MCF 10A (cell line): Measurements from ENCODE around the gene SRRM3. TPM values are rescaled to one million over a fixed set of nuclear protein-coding genes. Genes with fewer than 3 reads are reported as not detected.

ENCODE experiments used
- BruUV-seq: library from RNA; stranded (reverse); fragments of 400-500 nt; replicated peaks from 2 replicates; lab custom pipeline; 2021; lab: Mats Ljungman, UMichigan
- CTCF ChIA-PET: fragments of 300-600 bp; sonication (Branson Sonifier 250); formaldehyde crosslinking; extraction: SDS; loops from one replicate; lab custom pipeline; 2021; ENCODE audit warnings: antibody characterized with exemption, inconsistent platforms; lab: Yijun Ruan, JAX
- POLR2A ChIA-PET: fragments of 300-600, 350-650 bp; sonication (Branson Sonifier 250); formaldehyde crosslinking; extraction: SDS; loops from one replicate; lab custom pipeline; 2020; ENCODE audit warnings: antibody characterized with exemption, inconsistent platforms; lab: Yijun Ruan, JAX
- DNase-seq: peaks from one replicate; pipeline ENCODE4 v3.0.0-alpha.2; 2018; ENCODE audit not compliant: unreplicated experiment
- H3K27ac Mint-ChIP-seq: one replicate; pipeline ENCODE4 v1.8.0; 2022; ENCODE audit warnings: mild to moderate bottlenecking, low read depth, mixed read lengths; ENCODE audit not compliant: unreplicated experiment
- H3K27me3 Mint-ChIP-seq: one replicate; pipeline ENCODE4 v1.8.0; 2022; ENCODE audit warnings: mixed read lengths; ENCODE audit not compliant: insufficient read depth, unreplicated experiment
- H3K36me3 Mint-ChIP-seq: one replicate; pipeline ENCODE4 v1.8.0; 2022; ENCODE audit warnings: mild to moderate bottlenecking, moderate library complexity, mixed read lengths; ENCODE audit not compliant: insufficient read depth, unreplicated experiment
- H3K4me1 Mint-ChIP-seq: one replicate; pipeline ENCODE4 v1.8.0; 2022; ENCODE audit warnings: mixed read lengths; ENCODE audit not compliant: insufficient read depth, unreplicated experiment
- H3K4me3 Mint-ChIP-seq: one replicate; pipeline ENCODE4 v1.8.0; 2022; ENCODE audit warnings: mild to moderate bottlenecking, moderate library complexity, mixed read lengths; ENCODE audit not compliant: unreplicated experiment
- H3K9me3 Mint-ChIP-seq: one replicate; pipeline ENCODE4 v1.8.0; 2022; ENCODE audit warnings: mixed read lengths; ENCODE audit not compliant: unreplicated experiment
- intact Hi-C: fragments of 100-400 bp; cut with micrococcal nuclease; formaldehyde crosslinking; loops from 2 replicates; pipeline ENCODE4 v1.14.1; 2022
- total RNA-seq: library from RNA; stranded (reverse); gene quantifications from 2 replicates; pipeline ENCODE4 v1.2.3, GENCODE V29; 2022
- TF ChIP-seq, protein P1 (sequence below): fragments of 200-600 bp; IDR thresholded peaks from one replicate; pipeline ENCODE4 v1.8.0; 2022; ENCODE audit warnings: antibody characterized with exemption, mild to moderate bottlenecking; ENCODE audit not compliant: unreplicated experiment

Gene SRRM3
- total RNA-seq, 1 experiment from 2014 or later: 0.70 TPM

DNA sequence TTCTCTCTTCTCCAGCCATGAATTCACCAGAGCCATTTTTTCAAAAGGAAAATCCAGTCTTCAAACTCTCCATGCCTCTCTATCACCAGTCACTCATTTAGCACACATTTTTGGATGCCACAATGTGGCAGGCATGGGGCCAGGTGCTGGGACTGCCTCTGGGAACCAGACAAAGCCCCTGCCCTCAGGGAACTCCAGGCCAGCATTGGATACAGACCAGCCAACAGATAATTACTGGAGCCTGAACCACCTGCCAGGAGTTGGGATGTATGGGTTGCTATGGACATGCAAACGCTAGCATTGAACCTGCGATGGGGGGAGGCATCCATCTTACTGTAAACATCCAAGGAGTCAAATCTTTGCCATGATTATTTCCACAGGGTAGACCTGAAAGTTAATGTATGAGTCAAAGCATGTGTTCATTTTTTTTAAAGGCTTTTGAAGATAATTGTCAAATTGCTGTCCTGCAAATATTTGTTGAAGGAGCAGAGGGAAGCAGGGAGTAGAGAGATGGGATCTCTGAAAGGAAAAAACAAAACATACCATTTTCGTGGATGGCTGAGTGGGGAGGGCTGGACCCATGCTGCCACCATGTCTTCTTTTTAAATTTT is 43.2 kb downstream of the SRRM3 start:
- Mint-ChIP-seq H3K36me3 (no peaks in the 10 kb centered on the region), H3K4me3 (no peak overlapping the region)
- BruUV-seq: no TSS peak

DNA sequence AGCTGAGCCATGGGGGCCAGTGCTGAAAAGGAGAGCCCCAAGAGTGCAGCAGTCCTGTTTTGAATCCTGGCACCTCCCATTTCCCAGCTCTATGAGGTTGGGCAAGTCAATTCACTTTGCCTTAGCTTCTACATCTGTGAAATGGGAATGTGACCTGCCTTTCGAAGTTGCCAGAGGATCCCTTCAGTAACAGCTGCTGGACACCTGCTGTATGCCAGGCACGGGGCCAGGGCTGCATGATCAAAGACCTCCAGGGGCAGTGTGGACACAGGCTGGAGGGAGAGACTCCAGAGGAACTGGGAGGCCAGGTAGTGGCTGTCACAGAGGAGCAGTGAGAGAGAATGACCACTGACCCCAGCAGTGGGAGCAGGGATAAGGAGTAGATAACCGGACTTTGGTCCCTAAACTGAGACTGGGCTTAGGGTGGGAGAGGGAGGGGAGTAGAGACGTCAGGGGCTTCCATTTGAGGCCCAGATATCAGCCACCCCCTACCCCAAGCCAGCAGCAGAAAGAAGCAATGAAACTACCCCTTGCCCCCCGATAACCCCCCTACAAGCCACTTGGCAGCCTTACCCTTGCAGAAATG is 45.2 kb downstream of the SRRM3 start:
- no TSS peak for BruUV-seq
- no peak overlapping the region for H3K27ac Mint-ChIP-seq
- CTCF ChIA-PET: interaction anchor here (0.6 kb wide), 1 partner anchor 16 kb away, joined by 3 read pairs; no protein-coding TSS in a partner anchor

More for the DNA sequence above, 43.2 kb downstream of the SRRM3 start:
- ChIA-PET CTCF (no interaction called here), POLR2A (no interaction called here)
- no peak for DNase-seq
- Mint-ChIP-seq H3K4me1 (no peaks in the 10 kb centered on the region), H3K27ac (no peak overlapping the region), H3K27me3 (peaks cover 22% of the 10 kb centered on the region), H3K9me3 (no peaks in the 10 kb centered on the region)
- TF ChIP-seq, protein P1, sequence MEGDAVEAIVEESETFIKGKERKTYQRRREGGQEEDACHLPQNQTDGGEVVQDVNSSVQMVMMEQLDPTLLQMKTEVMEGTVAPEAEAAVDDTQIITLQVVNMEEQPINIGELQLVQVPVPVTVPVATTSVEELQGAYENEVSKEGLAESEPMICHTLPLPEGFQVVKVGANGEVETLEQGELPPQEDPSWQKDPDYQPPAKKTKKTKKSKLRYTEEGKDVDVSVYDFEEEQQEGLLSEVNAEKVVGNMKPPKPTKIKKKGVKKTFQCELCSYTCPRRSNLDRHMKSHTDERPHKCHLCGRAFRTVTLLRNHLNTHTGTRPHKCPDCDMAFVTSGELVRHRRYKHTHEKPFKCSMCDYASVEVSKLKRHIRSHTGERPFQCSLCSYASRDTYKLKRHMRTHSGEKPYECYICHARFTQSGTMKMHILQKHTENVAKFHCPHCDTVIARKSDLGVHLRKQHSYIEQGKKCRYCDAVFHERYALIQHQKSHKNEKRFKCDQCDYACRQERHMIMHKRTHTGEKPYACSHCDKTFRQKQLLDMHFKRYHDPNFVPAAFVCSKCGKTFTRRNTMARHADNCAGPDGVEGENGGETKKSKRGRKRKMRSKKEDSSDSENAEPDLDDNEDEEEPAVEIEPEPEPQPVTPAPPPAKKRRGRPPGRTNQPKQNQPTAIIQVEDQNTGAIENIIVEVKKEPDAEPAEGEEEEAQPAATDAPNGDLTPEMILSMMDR: no peak
- intact Hi-C loops: no loop called here

DNA sequence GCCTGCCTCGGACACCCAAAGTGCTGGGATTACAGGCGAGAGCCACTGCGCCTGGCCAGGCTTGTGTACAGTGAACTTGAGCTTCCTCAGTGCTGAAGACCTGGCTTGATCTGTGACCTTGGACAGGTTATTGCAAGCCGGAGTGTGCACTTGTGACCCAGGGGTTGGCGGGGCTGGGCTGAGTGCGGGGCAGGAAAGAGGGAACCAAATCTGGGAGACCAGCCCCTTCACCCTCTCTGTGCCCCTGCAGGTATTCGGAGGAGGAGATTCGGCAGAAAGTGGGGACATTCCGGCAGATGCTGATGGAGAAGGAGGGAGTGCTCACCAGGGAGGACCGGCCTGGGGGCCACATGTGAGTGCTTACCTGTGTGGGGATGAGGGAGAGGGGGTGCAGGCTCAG is 46.2 kb downstream of the SRRM3 start:
- Mint-ChIP-seq H3K9me3 (no peaks in the 10 kb centered on the region), H3K4me1 (no peaks in the 10 kb centered on the region), H3K36me3 (peaks cover 4% of the 10 kb centered on the region), H3K4me3 (no peak overlapping the region), H3K27me3 (peaks cover 22% of the 10 kb centered on the region), H3K27ac (no peak overlapping the region)
- POLR2A ChIA-PET: no interaction called here
- CTCF ChIA-PET: no interaction called here
- intact Hi-C loops: no loop called here
- no TSS peak for BruUV-seq
- TF ChIP-seq, protein P1: no peak
- no peak for DNase-seq

More for the DNA sequence above, 45.2 kb downstream of the SRRM3 start:
- Mint-ChIP-seq H3K36me3 (peaks cover 4% of the 10 kb centered on the region), H3K27me3 (peaks cover 22% of the 10 kb centered on the region), H3K4me3 (no peak overlapping the region), H3K9me3 (no peaks in the 10 kb centered on the region), H3K4me1 (no peaks in the 10 kb centered on the region)
- TF ChIP-seq, protein P1: no peak
- DNase-seq: no peak
- POLR2A ChIA-PET: no interaction called here
- intact Hi-C loops: no loop called here

DNA sequence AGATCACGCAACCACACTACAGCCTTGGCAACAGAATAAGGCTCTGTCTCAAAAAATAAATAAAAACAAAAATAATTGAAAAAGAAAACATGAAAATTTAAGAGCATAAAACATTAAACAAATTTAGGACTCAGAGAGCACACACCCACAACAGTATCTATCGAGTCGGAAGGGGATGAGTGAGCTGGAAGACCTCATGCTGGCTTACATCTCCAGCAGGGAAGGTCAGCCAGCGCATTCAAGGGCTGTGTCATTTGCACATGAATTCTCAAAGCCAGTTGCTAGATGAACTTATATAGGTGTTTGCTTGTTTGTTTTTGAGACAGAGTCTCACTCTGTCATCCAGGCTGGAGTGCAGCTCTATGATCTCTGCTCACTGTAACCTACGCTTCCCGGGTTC is 50.3 kb downstream of the SRRM3 start:
- Mint-ChIP-seq H3K27ac (no peak overlapping the region), H3K27me3 (peaks cover 4% of the 10 kb centered on the region), H3K4me3 (no peak overlapping the region), H3K4me1 (no peaks in the 10 kb centered on the region), H3K9me3 (no peaks in the 10 kb centered on the region), H3K36me3 (peaks cover 4% of the 10 kb centered on the region)
- ChIA-PET POLR2A (no interaction called here), CTCF (interaction anchor here (0.6 to 0.8 kb wide), 3 partner anchors 11 to 46 kb away, joined by 3 read pairs; no protein-coding TSS in a partner anchor)
- intact Hi-C loops: no loop called here
- TF ChIP-seq, protein P1: no peak
- no TSS peak for BruUV-seq
- DNase-seq: no peak
